Subcutaneous abdominal adipose tissue (tissue), 5 donors: ENCODE measurements around the gene GLIPR1L1.
A peak's percentile ranks its signal among the peaks of the same experiment; 100 is the strongest.

ENCODE experiments used
- H3K27ac ChIP-seq: one replicate; pipeline ENCODE4 v1.7.0; 2013; ENCODE audit warnings: low read depth, mild to moderate bottlenecking, inconsistent platforms, low read length, moderate library complexity
- H3K27me3 ChIP-seq, 5 donors: one replicate each; pipeline ENCODE4 v1.7.0; 2013; ENCODE audit warnings: low read length in 5 of 5, inconsistent platforms in 1 of 5; ENCODE audit not compliant: control insufficient read depth in 5 of 5, insufficient read depth in 4 of 5
- H3K36me3 ChIP-seq, 5 donors: one replicate each; pipeline ENCODE4 v1.7.0; 2013; ENCODE audit warnings: low read length in 5 of 5; ENCODE audit not compliant: control insufficient read depth in 5 of 5, insufficient read depth in 5 of 5
- H3K4me1 ChIP-seq, 5 donors: one replicate each; pipeline ENCODE4 v1.7.0; 2013; ENCODE audit warnings: low read length in 5 of 5, mild to moderate bottlenecking in 3 of 5, moderate library complexity in 1 of 5; ENCODE audit not compliant: control insufficient read depth in 5 of 5, insufficient read depth in 5 of 5
- H3K4me3 ChIP-seq, 5 donors: one replicate each; pipeline ENCODE4 v1.7.0; 2013; ENCODE audit warnings: low read length in 5 of 5, low read depth in 1 of 5
- H3K9ac ChIP-seq, 5 donors: one replicate each; pipeline ENCODE4 v1.7.0; 2013; ENCODE audit warnings: low read length in 5 of 5, mild to moderate bottlenecking in 4 of 5, moderate library complexity in 3 of 5
- H3K9me3 ChIP-seq, 5 donors: one replicate each; pipeline ENCODE4 v1.7.0; 2013; ENCODE audit warnings: low read length in 5 of 5; ENCODE audit not compliant: control insufficient read depth in 5 of 5
- donor health status: healthy.
- donor health status: healthy.
- donor health status: healthy.
- donor health status: healthy.
- donor health status: healthy.

GLIPR1L1 gene

DNA sequence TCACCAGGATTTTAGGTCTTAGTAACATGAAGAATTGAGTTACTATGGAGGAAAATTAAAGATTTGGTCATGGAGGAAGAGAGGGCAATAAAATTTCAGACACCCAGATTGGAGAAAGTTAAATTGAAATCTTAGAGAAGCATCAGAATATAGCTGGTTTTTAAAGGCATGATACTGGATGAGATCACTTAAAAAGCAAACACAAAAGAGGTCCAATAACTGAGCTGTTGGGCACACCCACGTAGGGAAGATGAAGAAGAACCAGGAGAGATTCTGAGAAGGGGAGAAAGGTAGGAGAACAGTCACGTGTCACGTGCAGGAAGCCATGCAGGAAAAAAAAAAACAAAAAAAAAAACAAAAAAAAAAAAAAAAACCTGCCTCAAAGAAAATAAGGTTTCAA, 23.1 kb upstream of the GLIPR1L1 start:
- Histone ChIP-seq H3K4me3 (no peak overlapping the region), H3K9ac (no peak overlapping the region), H3K4me1 (no peaks in the 10 kb centered on the region), H3K27ac (no peak overlapping the region), H3K36me3 (peaks cover 0 to 7% (median 0%) of the 10 kb centered on the region in 5 donors), H3K27me3 (no peaks in the 10 kb centered on the region), H3K9me3 (no peaks in the 10 kb centered on the region)

DNA sequence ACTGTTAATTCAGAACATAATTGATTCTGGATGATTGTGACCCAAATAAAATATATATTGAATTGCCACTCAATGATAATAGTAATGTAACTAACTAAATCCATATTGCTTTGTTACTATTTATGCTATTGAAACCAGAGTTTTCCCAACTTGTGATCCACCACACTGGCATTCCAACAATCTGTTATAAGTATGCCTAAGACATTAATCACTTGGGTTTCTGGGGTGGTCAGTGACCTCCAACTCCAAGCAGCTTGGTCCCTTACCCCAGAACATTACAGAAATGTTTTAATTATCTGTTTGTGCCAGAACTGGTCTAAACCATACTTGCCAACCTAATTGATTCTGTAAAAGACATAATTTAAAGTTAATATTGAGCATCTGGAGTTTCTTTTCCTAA, 19.0 kb upstream of the GLIPR1L1 start:
- Histone ChIP-seq H3K4me1 (no peaks in the 10 kb centered on the region), H3K27ac (no peak overlapping the region), H3K27me3 (no peaks in the 10 kb centered on the region), H3K4me3 (no peak overlapping the region), H3K9me3 (no peaks in the 10 kb centered on the region), H3K36me3 (peaks cover 0 to 6% (median 0%) of the 10 kb centered on the region in 5 donors), H3K9ac (no peak overlapping the region)

DNA sequence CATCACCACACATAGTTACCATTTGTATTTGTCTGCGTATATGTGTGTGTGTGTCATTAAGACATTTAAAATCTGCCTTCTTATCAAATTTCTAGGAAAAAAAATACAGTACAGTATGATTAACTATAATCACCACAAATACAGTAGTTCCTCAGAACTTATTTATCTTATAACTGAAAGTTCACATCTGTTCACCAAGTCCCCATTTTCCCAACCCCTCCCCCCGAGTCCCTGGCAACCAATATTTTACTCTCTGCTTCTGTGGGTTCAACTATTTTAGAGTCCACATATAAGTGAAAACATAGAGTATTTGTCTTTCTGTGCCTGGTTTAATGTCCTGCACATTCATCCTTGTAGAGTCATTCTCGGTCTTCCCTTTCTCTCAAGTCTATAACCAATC, 16.7 kb upstream of the GLIPR1L1 start:
- Histone ChIP-seq H3K9ac (no peak overlapping the region), H3K27me3 (no peaks in the 10 kb centered on the region), H3K4me1 (no peaks in the 10 kb centered on the region), H3K4me3 (no peak overlapping the region), H3K27ac (no peak overlapping the region), H3K36me3 (peaks cover 0 to 6% (median 0%) of the 10 kb centered on the region in 5 donors), H3K9me3 (no peaks in the 10 kb centered on the region)

DNA sequence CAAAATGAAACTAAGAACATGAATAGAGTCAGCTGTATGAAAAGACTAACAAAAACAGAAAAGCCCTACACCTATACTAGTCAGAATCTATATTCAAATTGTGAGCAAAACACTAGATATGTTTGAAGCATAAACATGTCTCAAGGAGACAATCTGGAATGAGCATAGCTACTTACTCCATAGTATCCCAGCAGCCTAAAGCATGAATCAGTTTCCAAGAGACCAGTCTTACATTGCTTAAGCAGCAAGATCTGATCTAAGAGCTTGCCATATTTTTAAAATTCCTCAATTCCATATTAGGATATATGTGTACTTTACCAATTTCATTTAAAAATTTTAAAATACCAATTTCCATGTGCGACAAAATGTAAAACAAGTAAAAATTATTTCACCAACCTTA, 12.0 kb upstream of the GLIPR1L1 start:
- no peak overlapping the region for H3K9ac ChIP-seq
- H3K4me1 ChIP-seq: no peaks in the 10 kb centered on the region
- no peaks in the 10 kb centered on the region for H3K36me3 ChIP-seq
- no peak overlapping the region for H3K27ac ChIP-seq
- H3K9me3 ChIP-seq: no peaks in the 10 kb centered on the region
- H3K27me3 ChIP-seq: no peaks in the 10 kb centered on the region
- H3K4me3 ChIP-seq: no peak overlapping the region

DNA sequence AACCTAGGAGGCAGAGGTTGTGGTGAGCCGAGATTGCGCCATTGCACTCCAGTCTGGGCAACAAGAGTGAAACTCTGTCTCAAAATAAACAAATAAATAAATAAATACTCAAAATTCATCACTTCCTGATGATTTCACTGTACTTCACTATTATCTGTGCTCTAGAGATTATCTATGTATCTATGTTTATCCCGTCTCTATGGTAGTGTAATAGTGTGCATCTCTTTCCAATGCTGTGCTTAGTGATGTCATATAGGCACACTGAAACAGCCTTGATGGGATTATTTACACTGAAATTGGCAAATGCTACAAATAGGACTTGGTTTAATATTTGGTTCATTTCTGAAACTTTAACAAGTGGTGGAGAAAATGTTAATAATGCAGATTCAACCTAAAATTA, 10.8 kb upstream of the GLIPR1L1 start:
- H3K4me3 ChIP-seq: no peak overlapping the region
- H3K9ac ChIP-seq: no peak overlapping the region
- no peaks in the 10 kb centered on the region for H3K9me3 ChIP-seq

DNA sequence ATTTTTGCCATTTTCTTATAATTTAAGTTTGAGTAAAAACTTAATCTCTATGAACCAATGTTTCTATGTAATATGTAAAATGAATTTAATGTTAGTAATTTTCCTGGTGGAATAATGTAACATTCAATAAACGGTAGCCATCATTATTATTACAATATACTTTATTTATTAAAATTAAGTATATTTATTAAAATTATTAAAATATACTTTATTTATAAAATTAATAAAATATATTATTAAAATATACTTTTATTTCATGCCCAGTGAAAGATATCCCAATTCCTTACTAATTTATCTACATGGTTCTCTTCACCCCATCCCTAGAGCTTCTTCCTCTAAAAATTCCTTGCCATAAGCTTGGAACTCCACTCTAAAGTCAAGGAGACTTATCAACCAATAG, 6.8 kb upstream of the GLIPR1L1 start:
- no peaks in the 10 kb centered on the region for H3K27me3 ChIP-seq
- no peak overlapping the region for H3K4me3 ChIP-seq
- no peaks in the 10 kb centered on the region for H3K36me3 ChIP-seq
- no peak overlapping the region for H3K9ac ChIP-seq
- H3K4me1 ChIP-seq: peaks cover 2 to 10% (median 7%) of the 10 kb centered on the region in 5 donors
- H3K9me3 ChIP-seq: no peaks in the 10 kb centered on the region
- no peak overlapping the region for H3K27ac ChIP-seq

More for the DNA sequence above, 10.8 kb upstream of the GLIPR1L1 start:
- no peak overlapping the region for H3K27ac ChIP-seq
- no peaks in the 10 kb centered on the region for H3K4me1 ChIP-seq
- no peaks in the 10 kb centered on the region for H3K36me3 ChIP-seq
- no peaks in the 10 kb centered on the region for H3K27me3 ChIP-seq

DNA sequence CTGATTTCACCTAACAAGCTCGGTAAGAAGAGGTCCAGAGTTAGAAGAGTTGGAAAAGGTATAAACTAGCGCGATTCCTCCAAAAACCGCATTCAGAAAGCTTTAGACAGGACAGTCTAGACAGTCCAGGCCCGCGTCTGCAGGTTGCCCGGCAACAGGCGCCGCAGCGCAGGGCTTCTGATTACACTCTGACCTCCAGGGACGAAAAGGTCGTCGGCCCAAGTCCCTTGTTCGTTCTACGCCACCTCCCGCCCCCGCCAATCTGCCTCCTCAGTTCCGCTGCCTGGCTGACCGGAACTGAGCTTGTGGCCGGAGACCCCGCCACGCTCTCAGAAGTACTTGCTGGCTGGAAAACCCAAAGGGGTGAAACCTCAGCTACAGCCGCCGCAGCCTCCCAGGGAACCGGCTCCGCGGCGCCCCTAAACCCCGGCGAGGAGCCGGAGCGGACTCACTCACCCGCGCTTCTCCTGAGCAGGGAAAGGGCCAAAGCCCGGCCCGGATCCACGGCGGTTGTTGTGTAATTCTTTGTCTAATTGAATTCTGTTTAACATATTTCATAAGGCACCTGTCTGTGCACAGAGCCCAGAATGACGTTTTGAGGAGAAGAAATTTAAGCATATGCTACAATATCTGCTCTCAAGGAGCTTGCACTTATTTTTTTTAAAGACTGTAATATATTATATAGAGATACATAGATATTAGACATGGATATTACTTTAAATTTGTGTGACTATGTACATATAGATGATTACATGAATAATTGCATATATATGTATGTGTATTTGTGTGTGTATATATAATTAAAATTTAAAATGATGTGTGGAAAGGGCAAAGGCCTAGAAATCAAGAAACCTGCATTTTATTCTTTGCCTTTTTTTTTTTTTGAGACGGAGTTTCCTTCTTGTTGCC, 4.3 kb upstream of the GLIPR1L1 start, which contains the start of gene CAPS2:
Gene CAPS2, minus strand, starts transcription at position 407 of the 909 bp plus-strand sequence. CDS start 3,826 bp downstream, outside the sequence.
- Histone ChIP-seq H3K36me3 (no peaks in the 10 kb centered on the region), H3K27ac (peak within 1 kb of the TSS; percentile 37), H3K9ac (peak within 1 kb of the TSS in 4 of 5 donors; percentile 53 to 84 (median 72)), H3K4me3 (peak within 1 kb of the TSS; percentile 74 to 93 (median 82)), H3K9me3 (no peaks in the 10 kb centered on the region), H3K4me1 (peaks cover 4 to 21% (median 17%) of the 10 kb centered on the region in 5 donors), H3K27me3 (no peaks in the 10 kb centered on the region)

DNA sequence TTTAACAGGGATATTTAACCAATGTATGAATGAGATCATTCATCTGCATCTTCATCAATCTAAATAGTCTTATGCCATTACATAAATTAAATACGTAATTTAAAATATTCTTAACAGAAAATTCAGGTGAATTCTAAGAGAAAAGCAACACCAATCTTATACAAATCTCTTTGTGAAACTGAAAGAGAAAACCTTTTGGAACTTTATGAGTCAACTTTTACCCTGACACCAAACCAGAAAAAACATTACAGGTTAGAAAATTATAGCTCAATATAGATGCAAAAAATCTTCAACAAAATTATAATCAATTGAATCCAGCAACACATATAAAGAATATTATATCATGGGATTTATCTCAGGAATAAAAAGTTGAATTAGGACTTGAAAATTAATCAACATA, 3.4 kb downstream of the GLIPR1L1 start:
- no peak overlapping the region for H3K27ac ChIP-seq
- no peak overlapping the region for H3K4me3 ChIP-seq
- H3K36me3 ChIP-seq: no peaks in the 10 kb centered on the region
- H3K9me3 ChIP-seq: no peaks in the 10 kb centered on the region
- H3K4me1 ChIP-seq: peaks cover 2 to 12% (median 11%) of the 10 kb centered on the region in 5 donors
- H3K9ac ChIP-seq: no peak overlapping the region
- no peaks in the 10 kb centered on the region for H3K27me3 ChIP-seq

DNA sequence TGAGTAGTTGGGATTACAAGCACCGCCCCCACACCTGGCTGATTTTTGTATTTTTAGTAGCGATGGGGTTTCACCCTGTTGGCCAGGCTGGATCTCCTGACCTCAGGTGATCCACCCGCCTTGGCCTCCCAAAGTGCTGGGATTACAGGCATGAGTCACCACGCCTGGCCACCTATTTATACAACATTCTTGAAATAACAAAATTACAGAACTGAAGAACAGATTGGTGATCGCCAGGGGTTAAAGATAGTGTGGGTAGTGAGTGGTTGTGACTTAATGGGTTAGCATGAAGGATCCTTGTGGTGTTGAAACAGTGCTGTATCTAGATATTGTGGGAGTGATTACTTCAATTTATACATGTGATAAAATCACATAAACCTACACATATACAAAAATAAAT, 7.4 kb downstream of the GLIPR1L1 start:
- Histone ChIP-seq H3K9me3 (no peaks in the 10 kb centered on the region), H3K36me3 (no peaks in the 10 kb centered on the region), H3K27me3 (no peaks in the 10 kb centered on the region), H3K27ac (no peak overlapping the region), H3K4me3 (no peak overlapping the region), H3K9ac (no peak overlapping the region), H3K4me1 (no peaks in the 10 kb centered on the region)

DNA sequence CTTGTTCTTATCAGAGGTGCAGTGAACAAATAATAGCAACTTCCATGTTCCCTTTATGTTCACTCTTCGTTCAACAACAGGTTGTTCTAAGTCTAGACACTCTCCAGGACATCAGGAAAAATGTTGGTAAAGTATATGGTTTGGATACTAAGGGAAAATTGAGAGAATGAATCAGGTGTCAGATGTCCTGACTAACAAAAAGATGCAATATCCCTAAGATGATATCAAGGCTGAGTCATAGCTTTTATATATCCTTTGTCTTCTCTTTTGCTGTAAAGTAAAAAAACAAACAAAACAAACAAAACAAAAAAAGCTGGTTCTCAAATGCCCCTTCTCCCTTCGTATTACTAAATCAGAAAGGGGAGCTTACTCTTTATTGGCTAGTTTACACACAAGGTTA, 11.1 kb downstream of the GLIPR1L1 start:
- Histone ChIP-seq H3K27me3 (no peaks in the 10 kb centered on the region), H3K27ac (no peak overlapping the region), H3K4me1 (no peaks in the 10 kb centered on the region), H3K36me3 (no peaks in the 10 kb centered on the region), H3K4me3 (no peak overlapping the region), H3K9me3 (no peaks in the 10 kb centered on the region), H3K9ac (no peak overlapping the region)
